KMS-11 (cell line): ENCODE data around the gene TCF7L1.

ENCODE experiments used
- H2AFZ ChIP-seq: fragments of 200-600 bp; sonication (generic); 2 replicates; pipeline ENCODE4 v1.6.1; 2016; ENCODE audit warnings: antibody characterized with exemption, mixed run types, low read depth
- H3K27ac ChIP-seq: fragments of 200-600 bp; sonication (generic); 2 replicates; pipeline ENCODE4 v1.6.1; 2016; ENCODE audit warnings: mild to moderate bottlenecking, mixed run types
- H3K27me3 ChIP-seq: fragments of 200-600 bp; sonication (generic); 2 replicates; pipeline ENCODE4 v1.6.1; 2017; ENCODE audit warnings: mild to moderate bottlenecking, low read depth, mixed run types, moderate library complexity; ENCODE audit not compliant: insufficient read depth
- H3K36me3 ChIP-seq: fragments of 200-600 bp; sonication (generic); 2 replicates; pipeline ENCODE4 v1.6.1; 2017; ENCODE audit warnings: mild to moderate bottlenecking, mixed run types; ENCODE audit not compliant: insufficient read depth
- H3K4me1 ChIP-seq: fragments of 200-600 bp; sonication (generic); 2 replicates; pipeline ENCODE4 v1.6.1; 2016; ENCODE audit warnings: mild to moderate bottlenecking, low read depth, mixed run types; ENCODE audit not compliant: poor library complexity, severe bottlenecking
- H3K4me2 ChIP-seq: fragments of 200-600 bp; sonication (generic); 2 replicates; pipeline ENCODE4 v1.7.0; 2016; ENCODE audit warnings: mild to moderate bottlenecking, mixed run types
- H3K4me3 ChIP-seq: fragments of 200-600 bp; sonication (generic); IDR thresholded peaks from 2 replicates; pipeline ENCODE4 v1.6.1; 2017; ENCODE audit warnings: low read depth, low read length, mixed read lengths; ENCODE audit not compliant: insufficient read depth
- H3K79me2 ChIP-seq: fragments of 200-600 bp; sonication (generic); 2 replicates; pipeline ENCODE4 v1.6.1; 2016; ENCODE audit warnings: low read depth, mixed run types; ENCODE audit not compliant: insufficient read depth
- H3K9ac ChIP-seq: fragments of 200-600 bp; sonication (generic); 2 replicates; pipeline ENCODE4 v1.6.1; 2016; ENCODE audit warnings: mild to moderate bottlenecking, mixed run types
- H4K20me1 ChIP-seq: fragments of 200-600 bp; sonication (generic); 2 replicates; pipeline ENCODE4 v1.6.1; 2016; ENCODE audit warnings: mild to moderate bottlenecking, mixed run types; ENCODE audit not compliant: insufficient read depth
- CTCF ChIP-seq: fragments of 200-600 bp; sonication (generic); conservative IDR thresholded peaks from 2 replicates; pipeline ENCODE4 v1.6.1; 2017; ENCODE audit warnings: low read depth, mild to moderate bottlenecking, antibody characterized with exemption, low read length, moderate library complexity, mixed read lengths

The TCF7L1 gene

GRCh38 chr2:85355073-85355410, 221.8 kb downstream of the TCF7L1 start:
- Histone ChIP-seq H2AFZ (peak overlapping the region; percentile 85), H3K4me3 (peak overlapping the region; percentile 93), H4K20me1 (no peaks in the 10 kb centered on the region), H3K27ac (peak overlapping the region; percentile 45), H3K36me3 (no peaks in the 10 kb centered on the region), H3K9ac (peak overlapping the region; percentile 75), H3K4me1 (peaks cover 18% of the 10 kb centered on the region), H3K79me2 (peaks cover 26% of the 10 kb centered on the region), H3K27me3 (no peaks in the 10 kb centered on the region), H3K4me2 (peak overlapping the region; percentile 89)
- TF ChIP-seq CTCF: no peak

- H3K4me3 ChIP-seq: peak overlapping the region; percentile 93
- H3K4me2 ChIP-seq: peak overlapping the region; percentile 89
- H3K27ac ChIP-seq: no peak overlapping the region
- no peak overlapping the region; the same call in 1 of the 2 replicates for H2AFZ ChIP-seq
- peak overlapping the region; percentile 75; the same call in 1 of the 2 replicates for H3K9ac ChIP-seq
- H4K20me1 ChIP-seq: no peaks in the 10 kb centered on the region
- TF ChIP-seq CTCF: no peak
- H3K4me1 ChIP-seq: peaks cover 18% of the 10 kb centered on the region
- H3K27me3 ChIP-seq: no peaks in the 10 kb centered on the region
- H3K79me2 ChIP-seq: peaks cover 26% of the 10 kb centered on the region
- H3K36me3 ChIP-seq: no peaks in the 10 kb centered on the region
Observed at GRCh38 chr2:85355521-85355920, 222.3 kb downstream of the TCF7L1 start.

- no peak for TF ChIP-seq CTCF
- H4K20me1 ChIP-seq: no peaks in the 10 kb centered on the region
- H3K27me3 ChIP-seq: no peaks in the 10 kb centered on the region
- peaks cover 26% of the 10 kb centered on the region for H3K79me2 ChIP-seq
- H3K36me3 ChIP-seq: no peaks in the 10 kb centered on the region
- peaks cover 18% of the 10 kb centered on the region for H3K4me1 ChIP-seq
- H2AFZ ChIP-seq: no peak overlapping the region
- no peak overlapping the region for H3K4me3 ChIP-seq
- H3K9ac ChIP-seq: no peak overlapping the region
- no peak overlapping the region for H3K4me2 ChIP-seq
- no peak overlapping the region for H3K27ac ChIP-seq
Observed at GRCh38 chr2:85356186-85356585, 223.0 kb downstream of the TCF7L1 start.

GRCh38 chr2:85357736-85358135, 224.5 kb downstream of the TCF7L1 start:
- TF ChIP-seq CTCF: no peak
- Histone ChIP-seq H3K9ac (no peak overlapping the region), H3K36me3 (no peaks in the 10 kb centered on the region), H3K4me2 (no peak overlapping the region), H3K79me2 (peaks cover 22% of the 10 kb centered on the region), H3K4me3 (no peak overlapping the region), H2AFZ (no peak overlapping the region), H4K20me1 (no peaks in the 10 kb centered on the region), H3K27ac (no peak overlapping the region), H3K4me1 (peaks cover 15% of the 10 kb centered on the region), H3K27me3 (no peaks in the 10 kb centered on the region)
